GM10266 (cell line): ENCODE measurements around the gene ZC3H12A.

Source experiments
- DNase-seq: peaks from one replicate; pipeline ENCODE4 v3.0.0; 2012; ENCODE audit errors: extremely low spot score
- TF ChIP-seq, protein P1 (sequence below): IDR thresholded peaks from 2 replicates; pipeline ENCODE4 v1.5.1; 2012; ENCODE audit warnings: mild to moderate bottlenecking, low read depth; ENCODE audit not compliant: control insufficient read depth, insufficient read depth; ENCODE audit errors: missing control alignments

Gene ZC3H12A

GRCh38 chr1:37434292-37435225 lies 39.8 kb upstream of the ZC3H12A start:
- TF ChIP-seq, protein P1, sequence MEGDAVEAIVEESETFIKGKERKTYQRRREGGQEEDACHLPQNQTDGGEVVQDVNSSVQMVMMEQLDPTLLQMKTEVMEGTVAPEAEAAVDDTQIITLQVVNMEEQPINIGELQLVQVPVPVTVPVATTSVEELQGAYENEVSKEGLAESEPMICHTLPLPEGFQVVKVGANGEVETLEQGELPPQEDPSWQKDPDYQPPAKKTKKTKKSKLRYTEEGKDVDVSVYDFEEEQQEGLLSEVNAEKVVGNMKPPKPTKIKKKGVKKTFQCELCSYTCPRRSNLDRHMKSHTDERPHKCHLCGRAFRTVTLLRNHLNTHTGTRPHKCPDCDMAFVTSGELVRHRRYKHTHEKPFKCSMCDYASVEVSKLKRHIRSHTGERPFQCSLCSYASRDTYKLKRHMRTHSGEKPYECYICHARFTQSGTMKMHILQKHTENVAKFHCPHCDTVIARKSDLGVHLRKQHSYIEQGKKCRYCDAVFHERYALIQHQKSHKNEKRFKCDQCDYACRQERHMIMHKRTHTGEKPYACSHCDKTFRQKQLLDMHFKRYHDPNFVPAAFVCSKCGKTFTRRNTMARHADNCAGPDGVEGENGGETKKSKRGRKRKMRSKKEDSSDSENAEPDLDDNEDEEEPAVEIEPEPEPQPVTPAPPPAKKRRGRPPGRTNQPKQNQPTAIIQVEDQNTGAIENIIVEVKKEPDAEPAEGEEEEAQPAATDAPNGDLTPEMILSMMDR: peak; percentile 98
- peak; percentile 85 for DNase-seq

DNA sequence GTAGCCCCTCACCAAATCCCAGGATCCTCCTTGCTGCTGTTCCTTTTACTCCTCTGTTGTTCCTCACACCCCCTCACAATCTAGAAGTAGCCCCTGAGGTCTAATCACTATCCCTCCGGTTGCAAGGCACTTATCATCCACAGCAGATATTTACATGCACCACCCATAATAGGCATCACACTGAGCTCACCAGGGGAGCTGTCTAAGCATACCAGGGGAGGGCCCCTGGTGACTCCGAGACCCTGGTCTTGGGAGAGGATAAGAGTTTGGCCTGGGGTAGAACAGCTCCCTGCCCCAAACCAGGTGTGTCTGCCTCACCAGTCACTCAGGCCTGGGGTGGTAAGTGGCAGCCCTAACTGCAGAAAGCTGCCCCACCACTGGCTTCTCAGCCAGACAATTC lies 37.3 kb upstream of the ZC3H12A start:
- no peak for DNase-seq
- TF ChIP-seq, protein P1: no peak

- no peak for DNase-seq
- TF ChIP-seq, protein P1: no peak
Observed at GRCh38 chr1:37438037-37438868, 36.1 kb upstream of the ZC3H12A start.

DNA sequence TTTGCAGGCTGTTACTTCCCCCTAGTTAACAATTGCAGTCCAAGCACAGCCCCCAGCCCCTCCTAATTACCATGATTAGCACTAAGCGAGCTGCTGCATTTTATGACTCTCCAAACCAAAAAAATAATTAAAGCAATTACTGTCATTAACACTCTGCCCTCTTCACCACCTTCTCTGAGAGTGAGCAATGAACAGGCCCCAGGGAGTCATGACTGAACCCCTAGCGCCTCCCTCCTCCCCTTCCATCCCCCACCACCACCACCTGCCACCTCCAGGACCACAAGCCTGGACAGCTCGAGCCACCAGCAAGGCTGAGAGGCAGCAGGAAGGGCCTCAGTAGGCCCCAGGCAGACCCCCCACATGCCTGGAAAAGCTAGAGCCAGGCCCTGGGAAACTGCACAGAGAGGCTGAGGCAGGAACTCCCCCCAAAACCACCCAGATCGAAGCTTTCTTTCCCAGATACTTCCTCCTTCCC lies 35.5 kb upstream of the ZC3H12A start:
- TF ChIP-seq, protein P1: no peak
- no peak for DNase-seq

GRCh38 chr1:37439349-37439995 lies 34.9 kb upstream of the ZC3H12A start:
- no peak for DNase-seq
- TF ChIP-seq, protein P1: no peak

DNA sequence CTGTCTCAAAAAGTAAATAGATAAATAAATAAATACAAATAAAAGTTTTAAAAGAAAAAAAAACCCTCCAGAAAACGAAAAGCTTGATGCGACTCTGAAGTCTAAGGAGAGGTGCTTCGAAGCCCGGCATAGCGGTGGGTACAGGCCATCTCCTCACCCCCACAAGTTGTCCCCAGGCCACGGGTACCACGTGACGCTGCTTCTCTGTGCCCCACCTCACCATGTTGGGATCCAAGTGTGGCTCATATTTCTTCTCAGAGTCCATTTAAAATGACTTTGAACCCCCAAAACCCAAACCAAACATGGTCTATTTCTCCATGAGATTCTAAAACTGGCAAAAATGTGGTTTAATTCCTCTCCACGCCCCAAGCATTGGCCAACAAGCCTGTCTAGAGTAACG lies 32.9 kb upstream of the ZC3H12A start:
- DNase-seq: no peak
- TF ChIP-seq, protein P1: no peak
